K562 (cell line): ENCODE data around the gene PPP1R17. TPM values are rescaled to one million over a fixed set of nuclear protein-coding genes. Genes with fewer than 3 reads are reported as not detected.
A peak's percentile ranks its signal among the peaks of the same experiment; 100 is the strongest.

ENCODE experiments used
- ATAC-seq: fragments of 200-7000 bp; cut with Tn5 transposase; 3 replicates; pipeline ENCODE4 v1.9.1; 2020; ENCODE audit warnings: moderate library complexity
- BruUV-seq: library from RNA; stranded (reverse); fragments of 400-500 nt; replicated peaks from 2 replicates; lab custom pipeline; 2021; lab: Mats Ljungman, UMichigan
- CTCF ChIA-PET: fragments of 300-600 bp; formaldehyde crosslinking; extraction: SDS; loops from one replicate; lab custom pipeline; 2021; ENCODE audit warnings: low intra/inter-chr PET ratio; lab: Yijun Ruan, JAX
- POLR2A ChIA-PET: fragments of 300-600, 350-650 bp; sonication (Branson Sonifier 250); formaldehyde crosslinking; extraction: SDS; loops from one replicate; lab custom pipeline; 2021; ENCODE audit warnings: antibody characterized with exemption, inconsistent platforms; lab: Yijun Ruan, JAX
- DNase-seq, 4 experiments: peaks; one replicate each; pipeline versions ENCODE4 v3.0.0 to v3.0.0-alpha.2; 2011 to 2018; ENCODE audit warnings: low spot score in 3 of 4, mixed read lengths in 3 of 4; ENCODE audit errors: extremely low read depth in 1 of 4
- FAIRE-seq: peaks from 2 replicates; lab custom pipeline; 2011; peaks lifted over from hg19 to GRCh38; lab: Jason Lieb, UNC
- H2AFZ ChIP-seq: 2 replicates; pipeline ENCODE4 v1.6.0; 2011; ENCODE audit warnings: low read depth, low read length, control low read depth, inconsistent platforms
- H3K27ac ChIP-seq: fragments of 200-600 bp; 3 replicates; pipeline ENCODE4 v1.8.0; 2011; ENCODE audit warnings: low read depth, mild to moderate bottlenecking, control low read depth, inconsistent platforms, low read length, moderate library complexity, mixed read lengths; ENCODE audit errors: extremely low read depth
- H3K27me3 ChIP-seq, 2 experiments: fragments of 300-600 bp in 1 of 2; 2 replicates in 1 of 2; 3 replicates in 1 of 2; pipeline versions ENCODE4 v1.6.0 to v1.8.0; 2011; ENCODE audit warnings: inconsistent platforms in 2 of 2, low read length in 2 of 2, mild to moderate bottlenecking in 1 of 2, mixed read lengths in 1 of 2, moderate library complexity in 1 of 2; ENCODE audit not compliant: control insufficient read depth in 2 of 2, insufficient read depth in 2 of 2
- H3K36me3 ChIP-seq: fragments of 300-600 bp; 3 replicates; pipeline ENCODE4 v1.8.0; 2011; ENCODE audit warnings: mild to moderate bottlenecking, low read length, inconsistent platforms; ENCODE audit not compliant: control insufficient read depth, insufficient read depth
- H3K4me1 ChIP-seq, 2 experiments: fragments of 200-600 bp in 1 of 2; replicated peaks in 1 of 2; 2 replicates in 1 of 2; 3 replicates in 1 of 2; pipeline versions ENCODE4 v1.5.1 to v1.8.0; 2011; ENCODE audit warnings: inconsistent platforms in 2 of 2, low read length in 2 of 2, mild to moderate bottlenecking in 1 of 2, mixed read lengths in 1 of 2, moderate library complexity in 1 of 2; ENCODE audit not compliant: control insufficient read depth in 2 of 2, insufficient read depth in 2 of 2
- H3K4me2 ChIP-seq: 2 replicates; pipeline ENCODE4 v1.6.1; 2011; ENCODE audit warnings: low read length, control low read depth, inconsistent platforms, mixed read lengths; ENCODE audit not compliant: insufficient read depth
- H3K4me3 ChIP-seq: fragments of 200-600 bp; sonication (generic), shearing (Covaris generic); 2 replicates; pipeline ENCODE4 v1.5.1; 2016; ENCODE audit warnings: control low read depth, inconsistent platforms
- H3K79me2 ChIP-seq: fragments of 200-600 bp; 3 replicates; pipeline ENCODE4 v1.8.0; 2011; ENCODE audit warnings: low read length, inconsistent platforms; ENCODE audit not compliant: control insufficient read depth, insufficient read depth
- H3K9ac ChIP-seq, 2 experiments: 2 replicates each; pipeline versions ENCODE4 v1.6.0 to v1.6.1; 2011; ENCODE audit warnings: low read depth in 2 of 2, low read length in 2 of 2, control low read depth in 1 of 2, inconsistent platforms in 1 of 2, mild to moderate bottlenecking in 1 of 2, mixed read lengths in 1 of 2; ENCODE audit not compliant: insufficient read depth in 1 of 2
- H3K9me1 ChIP-seq: one replicate; pipeline ENCODE4 v1.6.0; 2011; ENCODE audit warnings: inconsistent platforms, mild to moderate bottlenecking, low read length, moderate library complexity; ENCODE audit not compliant: control insufficient read depth, insufficient read depth
- H3K9me3 ChIP-seq: replicated peaks from 2 replicates; pipeline ENCODE4 v1.5.1; 2011; ENCODE audit warnings: low read depth, low read length, inconsistent platforms; ENCODE audit not compliant: control insufficient read depth, insufficient read depth
- H4K20me1 ChIP-seq: replicated peaks from 2 replicates; pipeline ENCODE4 v1.6.1; 2011; ENCODE audit warnings: low read length, inconsistent platforms, mixed read lengths; ENCODE audit not compliant: control insufficient read depth, insufficient read depth
- GATAD2B ChIP-seq: fragments of 450-650 bp; IDR thresholded peaks from 2 replicates; pipeline ENCODE4 v1.6.1; 2017; ENCODE audit warnings: mild to moderate bottlenecking, borderline replicate concordance
- HNRNPH1 ChIP-seq: fragments of 200-400 bp; formaldehyde crosslinking; optimal IDR thresholded peaks from 2 replicates; pipeline ENCODE3; 2017; ENCODE audit warnings: low read depth, mild to moderate bottlenecking, low read length, moderate library complexity
- MEF2D ChIP-seq: conservative IDR thresholded peaks from 2 replicates; pipeline ENCODE4 v1.6.1; 2016; ENCODE audit warnings: low read depth, missing genetic modification characterization, missing compliant biosample characterization
- SMAD1 ChIP-seq: fragments of 150-350 bp; IDR thresholded peaks from 2 replicates; pipeline ENCODE4 v1.6.1; 2014; ENCODE audit warnings: low read length, low read depth; ENCODE audit not compliant: partially characterized antibody
- SPI1 ChIP-seq: IDR thresholded peaks from 2 replicates; pipeline ENCODE4 v1.6.1; 2011; ENCODE audit warnings: low read depth, low read length, control low read depth, borderline replicate concordance
- ZKSCAN8 ChIP-seq: fragments of 200-800 bp; sonication (Bioruptor generic); IDR thresholded peaks from 2 replicates; pipeline ENCODE4 v1.6.1; 2016; ENCODE audit warnings: missing genetic modification characterization, missing compliant biosample characterization
- WGBS: fragments of 100-300 bp; shearing (Covaris generic); methylation state at CpG from one replicate; pipeline ENCODE4 v1.1.6; 2016; ENCODE audit warnings: low coverage, mixed read lengths; ENCODE audit not compliant: insufficient coverage; ENCODE audit errors: missing lambda C conversion rate; 5-methylcytosine and 5-hydroxymethylcytosine counted together
- in situ Hi-C: fragments of 300-500 bp; cut with MboI; formaldehyde crosslinking; loops from 4 replicates; pipeline ENCODE4 v1.15.0; 2018; ENCODE audit warnings: inconsistent platforms, mixed read lengths
- intact Hi-C: fragments of 100-400 bp; cut with micrococcal nuclease; formaldehyde crosslinking; loops from 2 replicates; pipeline ENCODE4 v1.14.2; 2022
- polyA plus RNA-seq, 8 experiments: library from polyadenylated mRNA; depleted of rRNA in 4 of 8; stranded (reverse) in 5 of 8; unstranded in 3 of 8; fragments of >200 nt; fragmentation: Nextera tagmentation in 2 of 8; fragmentation: Illumina TruSeq in 1 of 8; extraction: Ambion mirVana in 2 of 8; extraction: Trizol in 1 of 8; gene quantifications; 2 replicates each; pipeline versions ENCODE4 v1.2.1 to v1.2.3, GENCODE V29; 2011 to 2014; ENCODE audit warnings: inconsistent platforms in 1 of 8, missing spikeins in 1 of 8
- total RNA-seq, 7 experiments: library from RNA; depleted of rRNA in 6 of 7; stranded (reverse); fragments of >200 nt in 6 of 7; fragmentation: Illumina TruSeq in 2 of 7; extraction: Trizol in 2 of 7; gene quantifications; 2 replicates each; pipeline versions ENCODE4 v1.2.1 to v1.2.3, GENCODE V29; 2011 to 2021; ENCODE audit warnings: low replicate concordance in 1 of 7
- TF ChIP-seq, protein P1 (sequence below): fragments of 250-450 bp; sonication (Bioruptor Pico); IDR thresholded peaks from 2 replicates; pipeline ENCODE4 v1.5.0; 2022; ENCODE audit warnings: mild to moderate bottlenecking

The PPP1R17 gene
- total and polyA plus RNA-seq, 9 of the 15 experiments (the other 6 are each of a cell fraction or from before 2014, with no cell fraction given), result not detected

DNA sequence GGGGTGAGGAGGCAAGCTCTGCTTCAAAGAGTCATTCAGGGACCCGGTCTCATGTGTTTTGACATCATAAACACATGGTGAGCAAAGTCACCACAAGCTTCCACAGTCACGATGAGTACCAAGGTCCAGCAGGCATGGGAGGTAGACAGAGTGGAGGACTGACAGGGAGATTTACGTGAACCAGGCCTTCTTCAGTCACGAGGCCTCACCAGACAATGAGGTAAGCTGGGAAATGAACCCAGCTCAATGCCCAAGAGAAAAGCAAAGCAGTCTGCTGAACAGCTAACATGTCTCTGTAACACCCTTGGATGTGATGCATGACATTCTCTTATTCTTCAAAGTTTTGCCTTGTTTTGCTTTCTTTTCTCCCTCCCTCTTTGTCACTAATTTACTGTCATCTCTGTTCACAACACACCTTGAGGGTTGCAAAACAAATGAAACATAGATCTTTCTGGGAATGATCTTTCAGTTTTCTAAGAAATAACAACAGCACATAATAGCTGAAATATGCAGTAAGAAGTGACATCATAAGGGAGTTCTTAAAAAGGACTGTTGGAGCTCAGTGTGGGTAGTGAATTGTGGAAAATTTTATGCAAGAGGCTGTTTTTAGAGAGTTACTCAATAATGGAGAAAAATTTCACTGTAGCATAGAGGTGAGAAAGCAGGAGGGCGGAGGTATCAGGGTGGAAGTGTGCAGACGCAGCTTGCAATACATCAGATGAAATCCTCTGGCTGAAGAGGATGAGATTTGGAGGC, 9.0 kb downstream of the PPP1R17 start (continued):
- TF ChIP-seq ZKSCAN8 (CRISPR knock-in tag), result no peak
- TF ChIP-seq HNRNPH1, result no peak
- TF ChIP-seq, protein P1, sequence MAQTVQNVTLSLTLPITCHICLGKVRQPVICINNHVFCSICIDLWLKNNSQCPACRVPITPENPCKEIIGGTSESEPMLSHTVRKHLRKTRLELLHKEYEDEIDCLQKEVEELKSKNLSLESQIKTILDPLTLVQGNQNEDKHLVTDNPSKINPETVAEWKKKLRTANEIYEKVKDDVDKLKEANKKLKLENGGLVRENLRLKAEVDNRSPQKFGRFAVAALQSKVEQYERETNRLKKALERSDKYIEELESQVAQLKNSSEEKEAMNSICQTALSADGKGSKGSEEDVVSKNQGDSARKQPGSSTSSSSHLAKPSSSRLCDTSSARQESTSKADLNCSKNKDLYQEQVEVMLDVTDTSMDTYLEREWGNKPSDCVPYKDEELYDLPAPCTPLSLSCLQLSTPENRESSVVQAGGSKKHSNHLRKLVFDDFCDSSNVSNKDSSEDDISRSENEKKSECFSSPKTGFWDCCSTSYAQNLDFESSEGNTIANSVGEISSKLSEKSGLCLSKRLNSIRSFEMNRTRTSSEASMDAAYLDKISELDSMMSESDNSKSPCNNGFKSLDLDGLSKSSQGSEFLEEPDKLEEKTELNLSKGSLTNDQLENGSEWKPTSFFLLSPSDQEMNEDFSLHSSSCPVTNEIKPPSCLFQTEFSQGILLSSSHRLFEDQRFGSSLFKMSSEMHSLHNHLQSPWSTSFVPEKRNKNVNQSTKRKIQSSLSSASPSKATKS (CRISPR knock-in tag), result no peak
- no peak for TF ChIP-seq MEF2D (tag)
- TF ChIP-seq SMAD1, result no peak

DNA sequence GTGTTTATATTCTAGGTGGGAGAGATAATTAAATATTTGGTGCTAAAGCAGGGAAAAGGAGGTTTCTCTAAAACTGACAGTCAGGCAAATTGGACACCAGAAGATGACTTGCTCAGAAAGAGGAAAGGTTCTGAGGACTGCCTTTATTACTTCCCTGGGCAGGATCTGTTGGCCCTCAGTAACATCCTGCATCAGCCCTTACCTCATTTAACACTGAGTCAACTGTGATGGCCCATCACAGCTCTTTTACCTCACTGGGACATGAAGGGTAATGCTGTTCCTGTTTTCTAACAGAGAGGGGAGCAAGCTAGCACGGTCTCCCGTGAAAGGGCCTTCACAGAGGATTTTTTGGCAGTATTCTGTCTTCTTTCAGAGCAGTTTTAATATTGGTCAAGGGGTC, 12.0 kb downstream of the PPP1R17 start:
- TF ChIP-seq SPI1 (peak; percentile 46; the same call in 1 of the 2 replicates), GATAD2B (no peak)
- Histone ChIP-seq H3K4me1 (no peaks in the 10 kb centered on the region), H2AFZ (no peak overlapping the region), H3K27ac (no peak overlapping the region), H3K9me1 (no peaks in the 10 kb centered on the region), H3K79me2 (no peaks in the 10 kb centered on the region), H3K4me3 (no peak overlapping the region), H3K27me3 (no peaks in the 10 kb centered on the region), H3K9me3 (no peaks in the 10 kb centered on the region), H4K20me1 (no peaks in the 10 kb centered on the region), H3K9ac (no peak overlapping the region), H3K36me3 (no peaks in the 10 kb centered on the region), H3K4me2 (no peak overlapping the region)
- no peak for FAIRE-seq
- intact Hi-C loops (no loop called here), in situ Hi-C loops (no loop called here)
- no peak for DNase-seq
- POLR2A ChIA-PET, result no interaction called here
- CTCF ChIA-PET, result no interaction called here
- no TSS peak for BruUV-seq
- ATAC-seq, result no peak
- 0% methylated on average over 2 of the region's 2 CpGs for WGBS
